Measurements from ENCODE around the gene GPRIN3.

DNA sequence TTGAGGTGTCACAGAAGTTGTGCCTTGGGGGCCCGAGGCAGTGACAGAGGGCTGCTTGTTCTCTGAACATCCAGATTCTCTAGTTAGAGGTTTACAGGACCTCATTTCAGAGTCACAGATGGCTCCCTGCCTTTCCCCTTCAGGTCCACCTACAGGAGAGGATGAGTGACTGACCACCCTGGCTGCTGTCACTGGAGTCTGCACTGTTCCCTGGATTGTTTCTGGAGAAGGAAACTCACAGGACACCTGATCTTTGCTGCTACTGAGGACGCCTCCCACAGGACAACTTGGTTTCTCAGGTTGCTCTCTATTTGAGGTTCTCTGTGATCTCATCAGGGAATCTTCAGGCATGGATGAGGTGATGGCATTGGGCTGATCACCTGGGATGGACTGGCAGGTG lies 58.3 kb downstream of the GPRIN3 start:
- TF ChIP-seq CTCF (IDR thresholded peaks at IDR 0.05): no peak
- no peak for TF ChIP-seq POLR2A (IDR thresholded peaks at IDR 0.05)

All from testis (tissue), 2 donors.